DOHH2 (cell line): Measurements from ENCODE around the gene WDR64.

Experiments
- H3F3A ChIP-seq: fragments of 200-600 bp; sonication (generic), shearing (Covaris generic); 2 replicates; pipeline ENCODE4 v1.6.0; 2016; ENCODE audit warnings: antibody characterized with exemption, mild to moderate bottlenecking; ENCODE audit not compliant: control insufficient read depth, insufficient read depth
- H3K27ac ChIP-seq: fragments of 200-600 bp; sonication (generic); 2 replicates; pipeline ENCODE4 v1.5.1; 2014; ENCODE audit warnings: low read depth, mild to moderate bottlenecking, low read length, moderate library complexity
- H3K27me3 ChIP-seq: fragments of 200-600 bp; sonication (generic); 2 replicates; pipeline ENCODE4 v1.6.1; 2014; ENCODE audit warnings: mild to moderate bottlenecking, low read length, mixed read lengths; ENCODE audit not compliant: control insufficient read depth
- H3K36me3 ChIP-seq: fragments of 200-600 bp; sonication (generic); 2 replicates; pipeline ENCODE4 v1.6.1; 2014; ENCODE audit warnings: mild to moderate bottlenecking, low read length, moderate library complexity, mixed read lengths; ENCODE audit not compliant: control insufficient read depth
- H3K4me1 ChIP-seq: fragments of 200-600 bp; sonication (generic); 2 replicates; pipeline ENCODE4 v1.6.1; 2014; ENCODE audit warnings: mild to moderate bottlenecking, low read length, mixed read lengths; ENCODE audit not compliant: control insufficient read depth
- H3K4me2 ChIP-seq: fragments of 200-600 bp; sonication (generic); 2 replicates; pipeline ENCODE4 v1.6.0; 2014; ENCODE audit warnings: mild to moderate bottlenecking, low read length, moderate library complexity
- H3K4me3 ChIP-seq: fragments of 200-600 bp; sonication (generic); 2 replicates; pipeline ENCODE4 v1.5.1; 2014; ENCODE audit warnings: mild to moderate bottlenecking, low read length, mixed read lengths
- H3K79me2 ChIP-seq: fragments of 200-600 bp; sonication (generic); 2 replicates; pipeline ENCODE4 v1.6.1; 2014; ENCODE audit warnings: mild to moderate bottlenecking, low read length, mixed read lengths; ENCODE audit not compliant: control insufficient read depth
- H3K9me2 ChIP-seq: fragments of 200-600 bp; sonication (generic); replicated peaks from 2 replicates; pipeline ENCODE4 v1.6.1; 2014; ENCODE audit warnings: mild to moderate bottlenecking, low read length, mixed read lengths; ENCODE audit not compliant: control insufficient read depth
- H3K9me3 ChIP-seq: fragments of 200-600 bp; sonication (generic); 2 replicates; pipeline ENCODE4 v1.6.1; 2014; ENCODE audit warnings: antibody characterized with exemption, low read length, mixed read lengths; ENCODE audit not compliant: control insufficient read depth, insufficient read depth
- H4K20me1 ChIP-seq: fragments of 200-600 bp; sonication (generic); 2 replicates; pipeline ENCODE4 v1.6.0; 2014; ENCODE audit warnings: low read depth, mild to moderate bottlenecking, antibody characterized with exemption, low read length, moderate library complexity; ENCODE audit not compliant: control insufficient read depth, insufficient read depth
- CTCF ChIP-seq: fragments of 200-600 bp; sonication (generic); IDR thresholded peaks from one replicate; pipeline ENCODE4 v1.5.1; 2014; ENCODE audit warnings: antibody characterized with exemption, mild to moderate bottlenecking, low read depth, low read length; ENCODE audit not compliant: poor library complexity, severe bottlenecking
- EZH2phosphoT487 ChIP-seq: fragments of 200-600 bp; sonication (generic); IDR thresholded peaks from 2 replicates; pipeline ENCODE4 v1.6.1; 2017; ENCODE audit warnings: borderline replicate concordance, mild to moderate bottlenecking, antibody characterized with exemption, low read length, moderate library complexity, mixed read lengths

WDR64 gene

GRCh38 chr1:241641773-241642592 lies 10.1 kb upstream of the WDR64 start:
- Histone ChIP-seq H3K79me2 (peaks cover 16% of the 10 kb centered on the region), H3F3A (peaks cover 8% of the 10 kb centered on the region), H4K20me1 (no peaks in the 10 kb centered on the region), H3K9me2 (no peaks in the 10 kb centered on the region), H3K9me3 (no peaks in the 10 kb centered on the region), H3K27ac (no peak overlapping the region), H3K27me3 (no peaks in the 10 kb centered on the region), H3K4me3 (no peak overlapping the region), H3K4me2 (no peak overlapping the region), H3K4me1 (peaks cover 36% of the 10 kb centered on the region), H3K36me3 (peaks cover 4% of the 10 kb centered on the region; the same call in 1 of the 2 replicates)
- TF ChIP-seq EZH2phosphoT487, result no peak
- TF ChIP-seq CTCF, result no peak

- TF ChIP-seq CTCF (no peak), EZH2phosphoT487 (no peak)
Measured at GRCh38 chr1:241642593-241642944, 9.5 kb upstream of the WDR64 start.

GRCh38 chr1:241644259-241644658 lies 7.8 kb upstream of the WDR64 start:
- no peaks in the 10 kb centered on the region for H3K79me2 ChIP-seq
- H3K4me1 ChIP-seq, result peaks cover 15% of the 10 kb centered on the region

More at GRCh38 chr1:241642593-241642944, 9.5 kb upstream of the WDR64 start:
- peaks cover 8% of the 10 kb centered on the region for H3F3A ChIP-seq
- H3K4me3 ChIP-seq, result no peak overlapping the region
- H4K20me1 ChIP-seq, result no peaks in the 10 kb centered on the region
- H3K9me3 ChIP-seq, result no peaks in the 10 kb centered on the region
- H3K27me3 ChIP-seq, result no peaks in the 10 kb centered on the region
- H3K4me2 ChIP-seq, result no peak overlapping the region
- H3K36me3 ChIP-seq, result no peaks in the 10 kb centered on the region
- H3K9me2 ChIP-seq, result no peaks in the 10 kb centered on the region
- no peak overlapping the region for H3K27ac ChIP-seq
- peaks cover 30% of the 10 kb centered on the region for H3K4me1 ChIP-seq
- H3K79me2 ChIP-seq, result peaks cover 11% of the 10 kb centered on the region

More at GRCh38 chr1:241644259-241644658, 7.8 kb upstream of the WDR64 start:
- no peak overlapping the region for H3K4me2 ChIP-seq
- no peak overlapping the region for H3K27ac ChIP-seq
- no peaks in the 10 kb centered on the region for H3K9me3 ChIP-seq
- no peak overlapping the region for H3K4me3 ChIP-seq
- H3F3A ChIP-seq, result 0 out of 2 replicates have a peak, but pooled peaks cover 2% of the 10 kb centered on the region
- H3K9me2 ChIP-seq, result no peaks in the 10 kb centered on the region
- H3K27me3 ChIP-seq, result no peaks in the 10 kb centered on the region
- no peak for TF ChIP-seq EZH2phosphoT487
- TF ChIP-seq CTCF, result no peak
- H4K20me1 ChIP-seq, result no peaks in the 10 kb centered on the region
- H3K36me3 ChIP-seq, result no peaks in the 10 kb centered on the region
